ENCODE measurements around the gene BCKDHA.
"Not testable (repeated sequence)": the region's sequence is repeated elsewhere in the genome, so short reads cannot be mapped to it uniquely, and the experiment has no call there.

Gene BCKDHA

GRCh38 chr19:41399091-41399490 is 1.5 kb downstream of the BCKDHA start:
- peak overlapping the region; percentile 88 for H3K4me2 ChIP-seq
- TF ChIP-seq Cebpa-rat (IDR thresholded peaks at IDR 0.05): no peak
- H4K20me1 ChIP-seq: peaks cover 28% of the 10 kb centered on the region; the same call in 1 of the 2 replicates
- H3K27ac ChIP-seq: 0 out of 2 replicates have a peak overlapping the region, but pooled peaks have one; percentile 96
- H3K4me3 ChIP-seq: peak overlapping the region; percentile 93
- peak overlapping the region; percentile 97 for H3K9ac ChIP-seq
- H3K9me3 ChIP-seq: no peaks in the 10 kb centered on the region
- peaks cover 54% of the 10 kb centered on the region for H3K4me1 ChIP-seq
- H3K36me3 ChIP-seq: peaks cover 33% of the 10 kb centered on the region
- no peaks in the 10 kb centered on the region for H3K27me3 ChIP-seq

DNA sequence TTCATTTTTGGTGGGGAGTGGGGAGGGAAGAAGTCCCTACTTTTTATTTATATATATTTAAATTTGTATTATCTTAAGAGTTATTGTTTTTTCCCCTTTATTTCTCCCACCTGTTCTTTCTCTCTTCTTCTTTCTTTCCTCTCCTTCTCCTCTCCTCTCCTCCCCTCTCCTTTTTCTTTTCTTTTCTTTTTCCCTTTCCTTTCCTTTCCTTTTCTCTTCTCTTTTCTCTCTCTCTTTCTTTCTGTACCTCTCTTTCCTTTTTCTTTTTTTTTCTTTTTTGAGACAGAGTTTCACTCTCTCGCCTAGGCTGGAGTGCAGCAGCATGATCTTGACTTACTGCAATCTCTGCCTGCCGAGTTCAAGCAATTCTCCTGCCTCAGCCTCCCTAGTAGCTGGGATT is 1.9 kb downstream of the BCKDHA start:
- Histone ChIP-seq H3K36me3 (peaks cover 29% of the 10 kb centered on the region), H3K27ac (0 out of 2 replicates have a peak overlapping the region, but pooled peaks have one; percentile 13), H3K27me3 (no peaks in the 10 kb centered on the region), H3K4me1 (peaks cover 50% of the 10 kb centered on the region), H3K9me3 (no peaks in the 10 kb centered on the region), H3K4me2 (peak overlapping the region; percentile 88), H3K9ac (peak overlapping the region; percentile 97), H3K4me3 (0 out of 2 replicates have a peak overlapping the region, but pooled peaks have one; percentile 93), H4K20me1 (peaks cover 24% of the 10 kb centered on the region; the same call in 1 of the 2 replicates)
- no peak for TF ChIP-seq Cebpa-rat (IDR thresholded peaks at IDR 0.05)

GRCh38 chr19:41401483-41401882 is 3.9 kb downstream of the BCKDHA start:
- Histone ChIP-seq H3K4me1 (peaks cover 30% of the 10 kb centered on the region), H3K4me2 (no peak overlapping the region), H3K9me3 (no peaks in the 10 kb centered on the region), H4K20me1 (peaks cover 31% of the 10 kb centered on the region; the same call in 1 of the 2 replicates), H3K9ac (no peak overlapping the region), H3K4me3 (no peak overlapping the region), H3K36me3 (peaks cover 45% of the 10 kb centered on the region; the same call in 1 of the 2 replicates), H3K27ac (no peak overlapping the region), H3K27me3 (no peaks in the 10 kb centered on the region)
- no peak for TF ChIP-seq Cebpa-rat (IDR thresholded peaks at IDR 0.05)

DNA sequence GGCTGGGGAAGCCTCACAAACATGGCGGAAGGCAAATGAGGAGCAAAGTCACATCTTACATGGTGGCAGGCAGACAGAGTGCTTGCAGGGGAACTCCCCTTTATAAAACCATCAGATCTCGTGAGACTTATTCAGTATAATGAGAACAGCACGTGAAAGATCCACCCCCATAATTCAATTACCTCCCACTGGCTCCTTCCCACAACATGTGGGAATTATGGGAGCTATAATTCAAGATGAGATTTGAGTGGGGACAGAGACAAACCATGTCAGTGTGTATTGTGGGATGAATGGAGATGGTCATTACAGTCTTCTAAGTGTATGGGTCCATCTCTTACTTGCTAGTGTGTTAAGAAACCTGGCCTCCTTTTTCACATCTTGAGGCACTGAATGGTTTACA is 4.4 kb downstream of the BCKDHA start:
- Histone ChIP-seq H3K4me2 (no peak overlapping the region), H3K4me1 (peaks cover 33% of the 10 kb centered on the region), H3K9ac (no peak overlapping the region), H4K20me1 (peaks cover 31% of the 10 kb centered on the region; the same call in 1 of the 2 replicates), H3K9me3 (no peaks in the 10 kb centered on the region), H3K4me3 (no peak overlapping the region), H3K27ac (no peak overlapping the region), H3K36me3 (peaks cover 45% of the 10 kb centered on the region; the same call in 1 of the 2 replicates), H3K27me3 (no peaks in the 10 kb centered on the region)
- no peak for TF ChIP-seq Cebpa-rat (IDR thresholded peaks at IDR 0.05)

DNA sequence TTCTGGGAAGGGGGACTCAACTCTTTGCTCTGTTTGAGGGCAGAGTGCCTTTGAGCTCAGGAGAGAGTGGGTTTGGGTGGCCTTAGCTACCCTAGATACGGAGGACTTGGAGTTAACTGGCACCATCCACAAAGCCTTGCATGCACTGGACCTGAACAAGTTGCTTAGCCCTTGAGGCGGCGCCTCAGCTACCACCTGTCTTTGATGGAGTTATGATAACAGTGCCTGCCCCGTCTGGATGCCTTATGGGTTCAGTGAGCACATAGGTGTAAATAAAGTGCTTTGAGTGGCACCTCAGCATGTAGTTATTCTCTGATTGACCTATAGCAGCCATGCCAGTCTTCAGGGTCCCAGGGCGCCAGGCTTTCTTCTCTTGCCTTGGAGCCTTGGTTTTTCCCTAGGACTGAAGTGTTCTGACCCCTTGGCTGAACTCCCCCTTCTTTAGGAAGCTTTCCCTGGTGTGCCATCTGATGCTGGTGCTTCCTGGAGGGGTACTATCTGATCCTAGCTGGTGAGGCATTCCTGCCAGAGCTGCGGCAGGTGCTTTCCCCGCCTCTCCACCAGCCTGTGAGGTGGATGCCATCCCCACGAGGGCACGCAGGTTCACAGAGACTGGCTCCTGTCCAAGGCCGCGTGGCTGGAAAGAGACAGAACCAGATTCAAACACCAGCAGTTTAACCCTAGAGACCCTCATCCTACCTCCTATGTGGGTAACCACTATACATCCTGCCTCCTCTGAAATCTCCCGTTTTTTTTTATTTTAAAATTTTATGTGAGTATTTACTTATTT is 5.8 kb downstream of the BCKDHA start:
- Histone ChIP-seq H4K20me1 (peaks cover 31% of the 10 kb centered on the region; the same call in 1 of the 2 replicates), H3K27me3 (no peaks in the 10 kb centered on the region), H3K36me3 (peaks cover 52% of the 10 kb centered on the region; the same call in 1 of the 2 replicates), H3K4me1 (peaks cover 44% of the 10 kb centered on the region), H3K9me3 (no peaks in the 10 kb centered on the region), H3K27ac (no peak overlapping the region), H3K9ac (no peak overlapping the region), H3K4me2 (peak overlapping the region; percentile 8; the same call in 1 of the 2 replicates), H3K4me3 (no peak overlapping the region)
- TF ChIP-seq Cebpa-rat (IDR thresholded peaks at IDR 0.05): no peak

DNA sequence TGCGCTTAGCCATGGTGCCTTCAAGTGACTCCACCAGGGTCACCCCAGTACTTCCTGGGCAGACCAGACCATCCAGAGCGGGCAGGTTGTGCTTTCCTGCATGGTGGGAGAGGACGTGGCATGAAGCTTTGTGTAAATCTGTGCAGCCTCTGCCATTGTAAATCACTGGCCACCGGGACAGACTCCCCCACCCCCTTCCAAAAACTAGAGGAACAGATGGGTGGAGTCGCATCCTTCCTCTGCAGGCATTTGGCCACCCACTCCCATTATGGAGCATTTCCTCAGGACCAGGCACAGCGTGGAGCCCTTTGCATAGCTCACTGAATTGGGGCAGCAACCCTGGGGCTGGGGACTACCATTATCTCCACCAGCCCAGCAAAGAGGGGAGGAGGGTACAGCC is 8.2 kb downstream of the BCKDHA start:
- no peak overlapping the region for H3K4me3 ChIP-seq
- no peak overlapping the region for H3K9ac ChIP-seq
- no peaks in the 10 kb centered on the region for H3K9me3 ChIP-seq
- peaks cover 51% of the 10 kb centered on the region for H3K4me1 ChIP-seq
- no peaks in the 10 kb centered on the region for H3K27me3 ChIP-seq
- H3K27ac ChIP-seq: no peak overlapping the region
- peaks cover 31% of the 10 kb centered on the region; the same call in 1 of the 2 replicates for H4K20me1 ChIP-seq
- H3K4me2 ChIP-seq: no peak overlapping the region
- peaks cover 61% of the 10 kb centered on the region; the same call in 1 of the 2 replicates for H3K36me3 ChIP-seq
- no peak for TF ChIP-seq Cebpa-rat (IDR thresholded peaks at IDR 0.05)

- Histone ChIP-seq H3K9ac (peak overlapping the region; percentile 19; the same call in 1 of the 2 replicates), H3K36me3 (peaks cover 64% of the 10 kb centered on the region), H3K4me3 (no peak overlapping the region), H3K27me3 (no peaks in the 10 kb centered on the region), H3K4me2 (peak overlapping the region; percentile 61), H4K20me1 (peaks cover 30% of the 10 kb centered on the region; the same call in 1 of the 2 replicates), H3K9me3 (no peaks in the 10 kb centered on the region), H3K27ac (peak overlapping the region; percentile 82; the same call in 1 of the 2 replicates), H3K4me1 (peaks cover 64% of the 10 kb centered on the region)
- TF ChIP-seq Cebpa-rat (IDR thresholded peaks at IDR 0.05): no peak
Observed at GRCh38 chr19:41407271-41407670, 9.7 kb downstream of the BCKDHA start.

GRCh38 chr19:41408256-41408655 is 10.6 kb downstream of the BCKDHA start:
- H3K36me3 ChIP-seq: peaks cover 62% of the 10 kb centered on the region
- H3K4me2 ChIP-seq: peak overlapping the region; percentile 61
- no peak overlapping the region for H3K4me3 ChIP-seq
- no peaks in the 10 kb centered on the region for H3K27me3 ChIP-seq
- no peaks in the 10 kb centered on the region for H3K9me3 ChIP-seq
- peaks cover 70% of the 10 kb centered on the region for H3K4me1 ChIP-seq
- H3K9ac ChIP-seq: no peak overlapping the region
- TF ChIP-seq Cebpa-rat (IDR thresholded peaks at IDR 0.05): no peak
- peak overlapping the region; percentile 82; the same call in 1 of the 2 replicates for H3K27ac ChIP-seq
- H4K20me1 ChIP-seq: peaks cover 20% of the 10 kb centered on the region; the same call in 1 of the 2 replicates

DNA sequence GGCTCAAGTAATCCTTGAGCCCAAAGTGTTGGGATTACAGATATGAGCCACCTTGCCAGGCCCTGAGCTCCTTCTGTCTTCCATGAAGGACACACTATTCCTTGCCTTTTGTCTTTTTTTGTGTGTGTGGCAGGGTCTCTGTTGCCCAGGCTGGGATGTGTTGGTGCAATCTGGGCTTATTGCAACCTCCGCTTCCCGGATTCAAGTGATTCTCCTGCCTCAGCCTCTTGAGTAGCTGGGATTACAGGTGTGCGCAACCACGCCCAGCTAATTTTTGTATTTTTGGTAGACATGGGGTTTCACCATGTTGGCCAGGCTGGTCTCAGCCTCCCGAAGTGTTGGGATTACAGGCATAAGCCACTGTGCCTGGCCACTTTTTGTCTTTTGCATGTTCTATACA is 11.2 kb downstream of the BCKDHA start:
- not testable (repeated sequence) for H3K9me3 ChIP-seq, H3K9ac ChIP-seq, H3K27me3 ChIP-seq, H3K4me3 ChIP-seq
- H3K4me2 ChIP-seq: peak overlapping the region; percentile 61
- H3K27ac ChIP-seq: peak overlapping the region; percentile 82
- peaks cover 62% of the 10 kb centered on the region for H3K36me3 ChIP-seq
- peaks cover 70% of the 10 kb centered on the region for H3K4me1 ChIP-seq
- peaks cover 15% of the 10 kb centered on the region; the same call in 1 of the 2 replicates for H4K20me1 ChIP-seq

DNA sequence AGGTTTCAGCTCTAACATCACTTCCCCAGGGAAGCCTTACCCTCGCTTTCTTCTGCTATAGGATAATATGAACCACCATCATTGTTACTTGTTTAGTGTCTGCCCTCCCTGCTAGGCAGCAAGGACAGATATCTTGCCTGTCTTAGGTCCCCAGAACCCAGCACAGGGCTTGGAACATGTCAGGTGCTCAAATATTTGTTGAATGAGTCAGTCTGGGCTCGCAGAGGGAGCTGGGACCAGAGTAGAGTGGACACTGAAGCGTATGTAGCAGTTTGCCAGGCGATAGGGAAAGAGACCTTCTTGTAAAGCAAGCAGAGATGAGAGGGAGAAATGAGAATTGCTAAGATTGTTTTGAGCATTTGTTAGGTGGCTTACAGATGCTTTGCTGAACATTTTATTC is 11.7 kb downstream of the BCKDHA start:
- Histone ChIP-seq H3K4me3 (no peak overlapping the region), H3K27ac (peak overlapping the region; percentile 82), H3K36me3 (peaks cover 64% of the 10 kb centered on the region), H3K4me1 (peaks cover 74% of the 10 kb centered on the region), H3K27me3 (no peaks in the 10 kb centered on the region), H3K9ac (peak overlapping the region; percentile 53; the same call in 1 of the 2 replicates), H3K4me2 (peak overlapping the region; percentile 61), H3K9me3 (no peaks in the 10 kb centered on the region), H4K20me1 (peaks cover 13% of the 10 kb centered on the region; the same call in 1 of the 2 replicates)
- no peak for TF ChIP-seq Cebpa-rat (IDR thresholded peaks at IDR 0.05)
